Stimulated activated CD8-positive, alpha-beta memory T cell treated with anti-CD3 and anti-CD28 coated beads, Interleukin-7, amount 100 ng/mL, for 48 hours (primary cell): Measurements from ENCODE around the gene OTOA.
"Not testable (repeated sequence)": the region's sequence is repeated elsewhere in the genome, so short reads cannot be mapped to it uniquely, and the experiment has no call there.

Experiments used
- DNase-seq, 2 donors: peaks; one replicate each; pipeline ENCODE4 v3.0.0-alpha.2; 2020; ENCODE audit warnings: low read depth in 1 of 2; ENCODE audit errors: extremely low read depth in 1 of 2

OTOA gene

GRCh38 chr16:21663889-21664647, at the start of gene OTOA:
OTOA (plus strand) TSS chr16:21663968; CDS start chr16:21678515, 14,547 bp downstream.
- no peak for DNase-seq

- no peak for DNase-seq
Observed at GRCh38 chr16:21614896-21615295, 48.9 kb upstream of the OTOA start.

GRCh38 chr16:21617607-21618006, 46.2 kb upstream of the OTOA start:
- no peak for DNase-seq

DNA sequence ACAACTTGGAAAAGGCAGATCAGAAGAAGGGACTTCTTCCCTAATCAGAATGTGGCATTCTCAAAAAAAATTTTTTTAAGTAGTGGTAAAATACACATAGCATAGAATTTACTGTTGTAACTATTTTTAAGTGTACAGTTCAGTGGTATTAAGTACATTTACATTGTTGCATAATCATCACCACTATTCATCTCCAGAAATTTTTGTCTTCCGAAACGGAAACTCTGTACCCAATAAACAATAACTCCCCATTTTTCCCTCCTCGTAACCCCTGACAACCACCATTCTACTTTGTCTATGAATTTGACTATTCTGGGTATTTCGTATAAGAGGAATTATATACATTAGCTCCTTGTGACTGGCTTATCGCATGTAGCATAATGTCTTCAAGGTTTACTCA, 45.5 kb upstream of the OTOA start:
- DNase-seq, result no peak

- no peak for DNase-seq
Observed at GRCh38 chr16:21619765-21620425, 43.9 kb upstream of the OTOA start.

DNA sequence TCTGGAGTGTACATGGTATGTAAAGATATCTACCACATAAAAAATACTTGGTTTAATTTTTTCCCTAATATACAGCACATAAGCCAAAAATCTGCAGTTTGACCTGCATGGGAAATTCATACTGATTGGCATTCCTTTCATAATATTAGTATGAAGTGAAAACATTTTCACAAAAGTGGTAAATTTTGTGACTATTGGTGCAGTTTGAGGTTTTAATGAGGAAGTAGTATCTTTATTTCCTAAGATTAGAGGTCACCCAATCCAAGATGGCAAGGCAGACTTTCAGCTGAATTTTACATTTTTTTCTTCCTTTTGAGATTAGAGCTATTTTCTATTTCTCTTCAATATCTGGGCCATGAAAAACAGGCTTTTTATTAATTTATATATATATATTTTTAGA, 43.2 kb upstream of the OTOA start:
- DNase-seq, result no peak

- no peak for DNase-seq
Observed at GRCh38 chr16:21622545-21622944, 41.2 kb upstream of the OTOA start.

DNA sequence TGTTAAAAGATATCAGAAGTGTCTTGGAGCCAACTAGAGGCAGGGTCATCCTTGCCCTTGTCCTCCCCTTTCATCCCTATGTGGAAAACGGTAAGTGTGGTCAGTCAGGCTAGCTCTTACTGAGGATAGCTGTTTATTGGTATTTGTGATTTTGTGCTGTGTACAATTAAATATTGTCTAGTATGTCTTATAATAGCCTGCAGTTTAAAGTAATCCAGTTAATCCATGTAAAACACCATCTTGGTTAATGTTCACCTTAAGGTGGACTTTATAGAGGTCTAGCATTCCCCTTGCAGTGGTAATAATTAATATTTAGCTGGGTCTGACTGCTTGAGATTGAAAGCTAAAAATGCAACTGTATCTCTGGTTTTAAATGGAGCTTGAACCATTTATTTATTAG, 38.7 kb upstream of the OTOA start:
- DNase-seq, result no peak

DNA sequence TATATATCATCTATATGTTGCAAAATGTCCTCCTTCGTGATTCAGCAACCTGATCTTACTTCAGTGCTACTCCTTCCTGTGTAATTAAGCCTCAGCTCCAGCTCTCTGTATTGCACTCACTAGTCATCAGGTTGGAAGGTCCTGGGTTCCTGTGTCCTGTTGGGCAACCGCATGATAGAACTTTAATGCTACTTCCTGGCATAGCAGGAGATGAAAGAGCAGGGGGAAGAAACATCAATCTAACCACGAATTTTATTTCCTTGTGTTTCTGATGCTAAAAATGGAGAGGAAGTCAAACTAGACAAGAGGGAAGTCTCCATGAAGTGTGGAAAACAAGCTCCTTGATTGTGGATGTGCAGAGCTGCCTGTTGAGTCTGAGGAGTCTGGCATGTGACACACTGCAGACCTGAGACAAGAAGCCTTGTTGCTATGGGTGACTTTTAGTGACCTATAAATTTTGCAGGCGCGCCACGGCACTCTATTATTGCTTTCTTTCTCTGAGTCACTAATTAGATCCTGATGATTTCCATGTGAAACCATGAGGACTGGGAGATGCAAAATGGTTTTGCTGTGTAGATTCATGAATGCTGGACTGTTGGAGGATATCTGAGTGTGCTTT, 37.0 kb upstream of the OTOA start:
- no peak for DNase-seq

DNA sequence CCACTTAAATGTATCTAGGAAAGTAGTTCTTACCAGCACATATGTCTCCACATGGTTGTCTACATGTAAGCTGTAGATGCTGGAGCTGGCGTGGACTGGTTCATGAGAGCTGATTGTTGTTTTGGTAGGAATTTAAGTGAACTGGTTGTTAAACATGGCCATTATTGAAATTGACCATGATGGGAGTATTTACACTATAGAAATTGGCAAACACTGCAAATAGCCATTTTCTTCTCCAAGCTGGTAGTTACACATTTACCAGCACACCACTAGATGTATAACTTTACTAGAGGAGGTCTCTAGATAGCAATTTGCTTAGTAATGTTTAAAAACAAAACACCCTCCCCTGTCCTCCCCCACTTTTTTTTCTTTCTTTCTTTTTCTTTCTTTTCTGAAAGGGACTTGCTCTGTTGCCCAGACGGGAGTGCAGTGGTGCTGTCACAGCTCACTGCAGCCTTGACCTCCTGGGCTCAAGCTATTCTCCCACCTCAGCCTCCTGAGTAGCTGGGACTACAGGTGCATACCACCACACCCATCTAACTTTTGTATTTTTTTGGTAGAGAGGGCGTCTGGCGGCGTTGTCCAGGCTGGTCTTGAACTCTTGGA, 35.5 kb upstream of the OTOA start:
- no peak for DNase-seq

DNA sequence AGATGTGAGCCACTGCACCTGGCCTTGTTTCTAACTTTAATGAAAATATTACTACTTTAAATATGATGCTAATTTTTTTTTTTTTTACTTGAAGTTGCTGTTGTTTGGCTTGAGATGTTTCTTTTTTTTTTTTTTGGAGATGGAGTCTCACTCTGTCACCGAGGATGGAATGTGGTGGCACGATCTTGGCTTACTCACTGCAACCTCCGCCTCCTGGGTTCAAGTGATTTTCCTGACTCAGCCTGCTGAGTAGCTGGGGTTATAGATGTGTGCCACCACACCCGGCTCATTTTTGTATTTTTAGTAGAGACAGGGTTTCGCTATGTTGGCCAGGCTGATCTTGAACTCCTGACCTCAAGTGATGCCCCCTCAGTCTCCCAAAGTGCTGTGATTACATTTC, 35.0 kb upstream of the OTOA start:
- DNase-seq, result no peak

- not testable (repeated sequence) for DNase-seq
Observed at GRCh38 chr16:21629616-21630539, 33.9 kb upstream of the OTOA start.

GRCh38 chr16:21630866-21631265, 32.9 kb upstream of the OTOA start:
- not testable (repeated sequence) for DNase-seq

GRCh38 chr16:21631376-21631775, 32.4 kb upstream of the OTOA start:
- not testable (repeated sequence) for DNase-seq

DNA sequence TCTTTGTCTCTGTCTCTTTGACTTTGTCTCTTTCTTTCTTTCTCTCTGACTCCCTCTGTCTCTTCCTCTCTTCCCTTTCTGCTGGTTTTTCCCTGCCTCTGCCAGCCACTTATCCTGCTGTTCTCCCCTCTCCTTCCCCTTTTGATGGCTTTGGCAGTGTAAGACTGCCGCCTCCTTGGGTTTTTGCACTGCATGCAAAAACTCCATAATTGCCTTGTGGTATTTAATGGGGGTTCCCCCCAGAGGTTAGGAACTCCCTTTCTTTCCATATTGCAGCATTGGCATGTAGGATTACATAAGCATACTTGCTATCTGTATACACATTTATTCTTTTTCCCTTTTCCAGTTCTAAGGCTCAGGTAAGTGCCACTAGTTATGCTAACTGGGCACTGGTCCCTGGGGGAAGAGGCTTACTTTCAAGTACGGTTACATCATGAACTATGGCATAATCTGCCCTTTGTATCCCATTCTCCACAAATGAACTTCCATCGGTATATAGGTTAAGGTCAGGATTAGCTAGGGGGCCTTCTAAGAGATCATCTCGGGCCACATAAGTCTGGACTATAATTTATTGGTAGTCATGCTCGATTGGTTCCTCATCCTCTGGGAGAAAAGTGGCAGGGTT, 31.7 kb upstream of the OTOA start:
- not testable (repeated sequence) for DNase-seq

DNA sequence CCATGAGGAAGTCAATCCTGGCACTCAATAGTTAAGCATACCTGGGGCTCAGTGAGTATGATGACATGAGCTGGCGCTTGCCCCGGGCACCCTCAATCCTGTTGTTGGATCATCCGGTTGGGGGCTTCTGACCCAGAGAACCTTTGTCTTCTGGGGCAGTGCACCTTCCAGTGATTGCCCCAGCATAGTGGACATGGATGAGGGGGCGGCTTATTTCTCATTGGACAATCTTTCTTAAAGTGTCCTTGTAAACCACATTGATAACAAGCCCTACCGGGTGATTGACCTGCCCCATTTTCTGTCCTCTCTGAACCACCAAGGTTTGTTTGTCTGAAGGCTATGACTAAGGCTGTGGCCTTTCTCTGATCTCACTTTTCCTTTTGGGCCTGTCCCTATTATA, 29.6 kb upstream of the OTOA start:
- no peak for DNase-seq

- DNase-seq, result not testable (repeated sequence)
Observed at GRCh38 chr16:21635694-21636093, 28.1 kb upstream of the OTOA start.

DNA sequence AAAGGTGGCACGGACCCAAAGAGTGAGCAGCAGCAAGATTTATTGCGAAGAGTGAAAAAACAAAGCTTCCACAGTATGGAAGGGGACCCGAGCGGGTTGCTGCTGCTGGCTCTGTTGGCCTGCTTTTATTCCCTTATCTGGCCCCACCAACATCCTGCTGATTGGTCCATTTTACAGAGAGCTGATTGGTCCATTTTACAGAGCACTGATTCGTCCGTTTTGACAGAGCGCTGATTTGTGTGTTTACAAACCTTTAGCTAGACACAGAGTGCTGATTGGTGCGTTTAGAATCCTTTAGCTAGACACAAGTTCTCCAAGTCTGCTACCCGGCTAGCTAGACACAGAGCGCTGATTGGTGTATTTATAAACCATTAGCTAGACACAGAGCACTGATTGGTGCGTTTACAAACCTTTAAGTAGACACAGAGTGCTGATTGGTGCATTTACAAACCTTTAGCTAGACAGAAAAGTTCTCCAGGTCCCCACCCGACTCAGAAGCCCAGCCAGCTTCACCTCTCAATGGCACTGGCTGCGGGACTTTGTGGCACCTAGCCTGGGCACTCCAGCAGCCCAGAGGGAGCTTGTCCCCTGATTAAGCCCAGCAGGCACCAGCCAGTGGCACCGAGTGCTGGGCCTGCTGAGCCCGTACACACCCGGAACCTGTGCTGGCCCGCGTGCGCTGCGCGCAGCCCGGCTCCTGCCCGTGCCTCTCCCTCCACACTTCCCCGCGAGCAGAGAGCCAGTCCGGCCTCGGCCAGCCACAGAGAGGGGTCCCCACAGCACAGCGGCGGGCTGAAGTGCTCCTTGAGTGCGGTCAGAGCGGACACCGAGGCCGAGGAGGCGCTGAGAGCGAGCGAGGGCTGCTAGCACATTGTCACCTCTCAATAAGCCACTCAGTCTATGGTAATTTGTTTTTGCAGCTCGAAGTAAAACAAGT, 26.5 kb upstream of the OTOA start:
- DNase-seq, result no peak

DNA sequence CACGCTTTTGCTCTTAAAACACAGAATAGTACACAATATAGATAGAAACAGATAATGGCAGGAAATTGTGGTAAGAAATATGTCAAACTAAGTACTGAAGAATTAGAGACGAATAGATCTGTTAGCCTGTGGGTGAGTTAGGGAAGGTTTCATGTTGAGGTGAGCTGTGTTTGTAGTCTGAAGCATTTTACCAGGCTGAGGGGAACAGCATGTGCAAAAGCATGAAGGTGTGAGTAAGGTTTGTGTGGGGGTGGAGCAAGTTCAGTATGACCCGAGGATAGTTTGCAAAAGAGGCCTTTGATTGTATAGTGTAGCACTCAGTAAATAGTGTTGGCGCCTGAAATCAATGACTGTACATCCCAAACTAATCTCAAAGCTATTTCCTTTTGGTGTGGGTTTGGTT, 25.2 kb upstream of the OTOA start:
- no peak for DNase-seq
